BLaER1 treated with 17β-estradiol and CSF1 and Interleukin-3, amounts not matched to agents 10 nM and 100 nM (cell line): ENCODE data around the gene FBXW2.

ENCODE experiments used
- H3K27ac ChIP-seq, 11 experiments: shearing (Covaris generic); formaldehyde crosslinking; 2 replicates each; pipeline ENCODE4 v1.8.1; 2022
- H3K27me3 ChIP-seq, 11 experiments: shearing (Covaris generic); formaldehyde crosslinking; 2 replicates each; pipeline ENCODE4 v1.8.1; 2022
- H3K36me3 ChIP-seq, 11 experiments: shearing (Covaris generic); formaldehyde crosslinking; 2 replicates each; pipeline ENCODE4 v1.8.1; 2022
- H3K4me1 ChIP-seq, 10 experiments: shearing (Covaris generic); formaldehyde crosslinking; 2 replicates each; pipeline ENCODE4 v1.8.1; 2022
- H3K4me2 ChIP-seq, 11 experiments: shearing (Covaris generic); formaldehyde crosslinking; 2 replicates each; pipeline ENCODE4 v1.8.1; 2022
- H3K4me3 ChIP-seq, 10 experiments: shearing (Covaris generic); formaldehyde crosslinking; 2 replicates each; pipeline ENCODE4 v1.8.1; 2022
- H3K9ac ChIP-seq, 11 experiments: shearing (Covaris generic); formaldehyde crosslinking; 2 replicates each; pipeline ENCODE4 v1.8.1; 2022
- H3K9me3 ChIP-seq, 11 experiments: shearing (Covaris generic); formaldehyde crosslinking; replicated peaks in 1 of 11; 2 replicates each; pipeline ENCODE4 v1.8.1; 2022
- H4K20me1 ChIP-seq, 11 experiments: shearing (Covaris generic); formaldehyde crosslinking; 2 replicates each; pipeline ENCODE4 v1.8.1; 2022
- Cebpa-rat ChIP-seq, 11 experiments: shearing (Covaris generic); IDR thresholded peaks; 2 replicates each; pipeline ENCODE4 v1.8.1; 2022

The FBXW2 gene

GRCh38 chr9:120787933-120788332 is 5.3 kb downstream of the FBXW2 start:
- Histone ChIP-seq H4K20me1 (peaks cover 15 to 84% (median 40%) of the 10 kb centered on the region in 11 experiments; a peak in 16 of 22 replicates), H3K36me3 (peaks cover 55 to 87% (median 77%) of the 10 kb centered on the region in 11 experiments), H3K4me1 (peaks cover 17 to 41% (median 21%) of the 10 kb centered on the region in 10 experiments), H3K4me2 (peak overlapping the region in 4 of 11 experiments; percentile 4 to 40 (median 22); a peak in 3 of 22 replicates), H3K9me3 (no peaks in the 10 kb centered on the region), H3K27me3 (no peaks in the 10 kb centered on the region), H3K9ac (peak overlapping the region in 2 of 11 experiments; percentile 11 to 25; a peak in 1 of 22 replicates), H3K27ac (no peak overlapping the region), H3K4me3 (no peak overlapping the region)
- no peak for TF ChIP-seq Cebpa-rat (IDR thresholded peaks at IDR 0.05)

GRCh38 chr9:120783602-120784047 is 9.6 kb downstream of the FBXW2 start:
- no peak overlapping the region for H3K9ac ChIP-seq
- peaks cover 19 to 92% (median 48%) of the 10 kb centered on the region in 11 experiments; a peak in 18 of 22 replicates for H4K20me1 ChIP-seq
- peaks cover 0 to 15% (median 2%) of the 10 kb centered on the region in 10 experiments; a peak in 4 of 20 replicates for H3K4me1 ChIP-seq
- H3K36me3 ChIP-seq, result peaks cover 70 to 100% (median 97%) of the 10 kb centered on the region in 11 experiments
- H3K4me3 ChIP-seq, result no peak overlapping the region
- no peaks in the 10 kb centered on the region for H3K27me3 ChIP-seq
- H3K27ac ChIP-seq, result no peak overlapping the region
- H3K4me2 ChIP-seq, result no peak overlapping the region
- no peaks in the 10 kb centered on the region for H3K9me3 ChIP-seq
- no peak for TF ChIP-seq Cebpa-rat (IDR thresholded peaks at IDR 0.05)

GRCh38 chr9:120781236-120781635 is 12.0 kb downstream of the FBXW2 start:
- no peaks in the 10 kb centered on the region for H3K9me3 ChIP-seq
- peaks cover 70 to 100% (median 97%) of the 10 kb centered on the region in 11 experiments for H3K36me3 ChIP-seq
- no peak overlapping the region for H3K9ac ChIP-seq
- no peak overlapping the region for H3K4me2 ChIP-seq
- no peak overlapping the region for H3K4me3 ChIP-seq
- peaks cover 9 to 73% (median 33%) of the 10 kb centered on the region in 11 experiments; a peak in 15 of 22 replicates for H4K20me1 ChIP-seq
- H3K27ac ChIP-seq, result no peak overlapping the region
- TF ChIP-seq Cebpa-rat (IDR thresholded peaks at IDR 0.05), result no peak
- no peaks in the 10 kb centered on the region for H3K4me1 ChIP-seq
- no peaks in the 10 kb centered on the region for H3K27me3 ChIP-seq

GRCh38 chr9:120780367-120780766 is 12.8 kb downstream of the FBXW2 start:
- TF ChIP-seq Cebpa-rat (IDR thresholded peaks at IDR 0.05), result no peak
- Histone ChIP-seq H3K4me3 (no peak overlapping the region), H3K36me3 (peaks cover 71 to 100% (median 97%) of the 10 kb centered on the region in 11 experiments), H3K27me3 (no peaks in the 10 kb centered on the region), H3K27ac (no peak overlapping the region), H3K9me3 (no peaks in the 10 kb centered on the region), H3K4me1 (no peaks in the 10 kb centered on the region), H4K20me1 (peaks cover 9 to 64% (median 33%) of the 10 kb centered on the region in 11 experiments; a peak in 15 of 22 replicates), H3K9ac (no peak overlapping the region), H3K4me2 (no peak overlapping the region)

GRCh38 chr9:120779227-120779626 is 14.0 kb downstream of the FBXW2 start:
- TF ChIP-seq Cebpa-rat (IDR thresholded peaks at IDR 0.05), result no peak
- Histone ChIP-seq H3K27ac (no peak overlapping the region), H3K36me3 (peaks cover 78 to 100% (median 97%) of the 10 kb centered on the region in 11 experiments)

GRCh38 chr9:120778758-120779157 is 14.5 kb downstream of the FBXW2 start:
- Histone ChIP-seq H3K4me2 (no peak overlapping the region), H3K36me3 (peaks cover 82 to 100% (median 97%) of the 10 kb centered on the region in 11 experiments), H3K4me3 (no peak overlapping the region)

More at GRCh38 chr9:120779227-120779626, 14.0 kb downstream of the FBXW2 start:
- Histone ChIP-seq H3K9ac (no peak overlapping the region), H3K27me3 (no peaks in the 10 kb centered on the region), H3K4me1 (no peaks in the 10 kb centered on the region), H4K20me1 (peaks cover 3 to 54% (median 25%) of the 10 kb centered on the region in 11 experiments; a peak in 15 of 22 replicates), H3K4me2 (no peak overlapping the region), H3K9me3 (no peaks in the 10 kb centered on the region), H3K4me3 (no peak overlapping the region)

GRCh38 chr9:120777229-120777628 is 16.0 kb downstream of the FBXW2 start:
- no peak for TF ChIP-seq Cebpa-rat (IDR thresholded peaks at IDR 0.05)
- Histone ChIP-seq H4K20me1 (peaks cover 0 to 38% (median 23%) of the 10 kb centered on the region in 11 experiments; a peak in 13 of 22 replicates), H3K9ac (no peak overlapping the region), H3K27me3 (no peaks in the 10 kb centered on the region), H3K9me3 (no peaks in the 10 kb centered on the region), H3K27ac (no peak overlapping the region), H3K4me3 (no peak overlapping the region), H3K4me2 (no peak overlapping the region), H3K4me1 (peaks cover 0 to under 1% (median 0%) of the 10 kb centered on the region in 10 experiments; a peak in 1 of 20 replicates), H3K36me3 (peaks cover 86 to 100% (median 97%) of the 10 kb centered on the region in 11 experiments)

More at GRCh38 chr9:120778758-120779157, 14.5 kb downstream of the FBXW2 start:
- no peak overlapping the region for H3K9ac ChIP-seq
- H4K20me1 ChIP-seq, result peaks cover 0 to 52% (median 23%) of the 10 kb centered on the region in 11 experiments; a peak in 15 of 22 replicates
- TF ChIP-seq Cebpa-rat (IDR thresholded peaks at IDR 0.05), result no peak
- no peak overlapping the region for H3K27ac ChIP-seq
- no peaks in the 10 kb centered on the region for H3K9me3 ChIP-seq
- H3K4me1 ChIP-seq, result no peaks in the 10 kb centered on the region
- H3K27me3 ChIP-seq, result no peaks in the 10 kb centered on the region

GRCh38 chr9:120776788-120777187 is 16.4 kb downstream of the FBXW2 start:
- peaks cover 0 to 34% (median 23%) of the 10 kb centered on the region in 11 experiments; a peak in 13 of 22 replicates for H4K20me1 ChIP-seq
- no peak overlapping the region for H3K4me2 ChIP-seq
- H3K9ac ChIP-seq, result no peak overlapping the region
- no peak overlapping the region for H3K27ac ChIP-seq
- no peaks in the 10 kb centered on the region for H3K27me3 ChIP-seq
- H3K4me1 ChIP-seq, result peaks cover 0 to 5% (median 0%) of the 10 kb centered on the region in 10 experiments; a peak in 6 of 20 replicates
- TF ChIP-seq Cebpa-rat (IDR thresholded peaks at IDR 0.05), result no peak
- H3K36me3 ChIP-seq, result peaks cover 82 to 100% (median 97%) of the 10 kb centered on the region in 11 experiments
- H3K4me3 ChIP-seq, result no peak overlapping the region
- H3K9me3 ChIP-seq, result no peaks in the 10 kb centered on the region

GRCh38 chr9:120775859-120776258 is 17.4 kb downstream of the FBXW2 start:
- no peaks in the 10 kb centered on the region for H3K27me3 ChIP-seq
- H3K9me3 ChIP-seq, result no peaks in the 10 kb centered on the region
- no peak overlapping the region for H3K4me3 ChIP-seq
- H3K9ac ChIP-seq, result no peak overlapping the region
- H3K4me1 ChIP-seq, result peaks cover 0 to 14% (median 0%) of the 10 kb centered on the region in 10 experiments; a peak in 8 of 20 replicates
- peaks cover 78 to 100% (median 98%) of the 10 kb centered on the region in 11 experiments for H3K36me3 ChIP-seq
- no peak overlapping the region for H3K4me2 ChIP-seq
- TF ChIP-seq Cebpa-rat (IDR thresholded peaks at IDR 0.05), result no peak
- H4K20me1 ChIP-seq, result peaks cover 0 to 29% (median 21%) of the 10 kb centered on the region in 11 experiments; a peak in 12 of 22 replicates
- H3K27ac ChIP-seq, result no peak overlapping the region
